HL-60 (cell line): ENCODE data around the gene APOO.

Experiments used
- DNase-seq, 2 experiments: peaks; one replicate each; pipeline ENCODE4 v3.0.0-alpha.2; 2010 to 2020; ENCODE audit warnings: low read depth in 1 of 2, low spot score in 1 of 2
- H3K27ac ChIP-seq: fragments of 250-450 bp; sonication (Bioruptor Pico); replicated peaks from 2 replicates; pipeline ENCODE4 v1.5.1; 2020; ENCODE audit warnings: mild to moderate bottlenecking, moderate library complexity
- H3K27me3 ChIP-seq: fragments of 250-450 bp; sonication (Bioruptor Pico); 2 replicates; pipeline ENCODE4 v1.5.1; 2021; ENCODE audit warnings: mild to moderate bottlenecking, moderate library complexity; ENCODE audit not compliant: insufficient read depth, poor library complexity, severe bottlenecking
- H3K4me3 ChIP-seq: replicated peaks from 2 replicates; pipeline ENCODE4 v1.5.1; 2011; ENCODE audit warnings: mild to moderate bottlenecking, control low read depth, low read length; ENCODE audit not compliant: insufficient read depth
- CTCF ChIP-seq: IDR thresholded peaks from one replicate; pipeline ENCODE4 v1.5.1; 2011; ENCODE audit warnings: low read length, control low read depth, inconsistent platforms; ENCODE audit not compliant: insufficient read depth
- GABPA ChIP-seq: IDR thresholded peaks from 2 replicates; pipeline ENCODE4 v1.6.1; 2012; ENCODE audit warnings: low read depth
- POLR2AphosphoS5 ChIP-seq: IDR thresholded peaks from 2 replicates; pipeline ENCODE4 v1.6.1; 2012; ENCODE audit warnings: low read depth
- REST ChIP-seq: IDR thresholded peaks from 2 replicates; pipeline ENCODE4 v1.6.1; 2012; ENCODE audit warnings: low read depth; ENCODE audit not compliant: insufficient replicate concordance
- SPI1 ChIP-seq: IDR thresholded peaks from 2 replicates; pipeline ENCODE4 v1.6.1; 2012; ENCODE audit warnings: low read depth, mild to moderate bottlenecking, borderline replicate concordance

The APOO gene

GRCh38 chrX:23887451-23887850 is 20.3 kb downstream of the APOO start:
- Histone ChIP-seq H3K27me3 (no peaks in the 10 kb centered on the region), H3K4me3 (no peak overlapping the region), H3K27ac (no peak overlapping the region)
- TF ChIP-seq GABPA (no peak), REST (no peak), CTCF (no peak), POLR2AphosphoS5 (no peak), SPI1 (no peak)
- no peak for DNase-seq

GRCh38 chrX:23885803-23886202 is 21.9 kb downstream of the APOO start:
- Histone ChIP-seq H3K27ac (no peak overlapping the region), H3K4me3 (no peak overlapping the region)
- DNase-seq: no peak

More at GRCh38 chrX:23885803-23886202, 21.9 kb downstream of the APOO start:
- H3K27me3 ChIP-seq: no peaks in the 10 kb centered on the region
- TF ChIP-seq REST (no peak), CTCF (no peak), GABPA (no peak), SPI1 (no peak), POLR2AphosphoS5 (no peak)
